Stimulated activated CD8-positive, alpha-beta memory T cell treated with anti-CD3 and anti-CD28 coated beads, Interleukin-4, amount 100 ng/mL, for 1 hour (primary cell): ENCODE results near the gene LRP10.
A peak's percentile ranks its signal among the peaks of the same experiment; 100 is the strongest.

Experiments
- DNase-seq, 2 donors: peaks; one replicate each; pipeline ENCODE4 v3.0.0-alpha.2; 2020; ENCODE audit warnings: low read depth in 2 of 2, low spot score in 1 of 2

LRP10 gene

GRCh38 chr14:22915886-22916521 is 44.5 kb downstream of the LRP10 start:
- DNase-seq, result no peak

- DNase-seq, result peak; percentile 100
These were observed 47.5 kb downstream of the LRP10 start, which contains the start of gene RBM23 for GRCh38 chr14:22918804-22919600. RBM23 (minus strand) TSS chr14:22919149.

- no peak for DNase-seq
These were observed 48.0 kb downstream of the LRP10 start for GRCh38 chr14:22919601-22919921.

- no peak for DNase-seq
These were observed 49.2 kb downstream of the LRP10 start for GRCh38 chr14:22920697-22921096.

- DNase-seq, result no peak
These were observed 50.8 kb downstream of the LRP10 start for GRCh38 chr14:22922294-22922693.

- DNase-seq, result no peak
These were observed 52.2 kb downstream of the LRP10 start for GRCh38 chr14:22923746-22924145.

- DNase-seq, result no peak
These were observed 54.0 kb downstream of the LRP10 start for GRCh38 chr14:22925513-22925912.

- no peak for DNase-seq
These were observed 54.8 kb downstream of the LRP10 start for GRCh38 chr14:22926316-22926715.

GRCh38 chr14:22928237-22929103 is 56.9 kb downstream of the LRP10 start:
- no peak for DNase-seq

GRCh38 chr14:22929104-22929960 is 57.8 kb downstream of the LRP10 start, which contains the start of gene PRMT5:
PRMT5 (minus strand) TSS chr14:22929376; CDS start chr14:22929361, 15 bp downstream.
- peak; percentile 90 to 94 for DNase-seq

GRCh38 chr14:22929961-22930364 is 58.4 kb downstream of the LRP10 start:
- no peak for DNase-seq
